SK-N-SH (cell line): Measurements from ENCODE around the gene MYO1E. TPM values are rescaled to one million over a fixed set of nuclear protein-coding genes. Genes with fewer than 3 reads are reported as not detected.

ENCODE experiments used
- CTCF ChIA-PET: fragments of 300-600, 350-600 bp; formaldehyde crosslinking; extraction: SDS; loops from one replicate; lab custom pipeline; 2021; lab: Yijun Ruan, JAX
- POLR2A ChIA-PET: fragments of 350-600 bp; sonication (Branson Sonifier 250); formaldehyde crosslinking; extraction: SDS; loops from one replicate; lab custom pipeline; 2020; ENCODE audit warnings: antibody characterized with exemption, inconsistent platforms; lab: Yijun Ruan, JAX
- DNase-seq: peaks from one replicate; pipeline ENCODE4 v3.0.0; 2012
- H2AFZ ChIP-seq: fragments of 200-600 bp; sonication (generic); 2 replicates; pipeline ENCODE4 v1.8.1; 2016; ENCODE audit warnings: antibody characterized with exemption, mild to moderate bottlenecking, low read depth
- H3F3A ChIP-seq: fragments of 200-600 bp; sonication (generic); replicated peaks from 2 replicates; pipeline ENCODE3; 2016; ENCODE audit warnings: antibody characterized with exemption, mild to moderate bottlenecking; ENCODE audit not compliant: insufficient read depth
- H3K27ac ChIP-seq, 2 experiments: fragments of 200-500 bp in 1 of 2; fragments of 200-600 bp in 1 of 2; sonication (Bioruptor generic) in 1 of 2; sonication (generic), shearing (Covaris generic) in 1 of 2; 2 replicates each; pipeline versions ENCODE4 v1.5.1 to v1.6.1; 2014 to 2016; ENCODE audit warnings: low read depth in 2 of 2, inconsistent platforms in 1 of 2, low read length in 1 of 2, mild to moderate bottlenecking in 1 of 2, mixed read lengths in 1 of 2
- H3K27me3 ChIP-seq: fragments of 200-600 bp; sonication (generic), shearing (Covaris generic); 2 replicates; pipeline ENCODE4 v1.6.1; 2016; ENCODE audit warnings: mixed run types; ENCODE audit not compliant: insufficient read depth
- H3K36me3 ChIP-seq, 2 experiments: fragments of 200-500 bp in 1 of 2; fragments of 200-600 bp in 1 of 2; sonication (Bioruptor generic) in 1 of 2; sonication (generic) in 1 of 2; replicated peaks in 1 of 2; 2 replicates each; pipeline versions ENCODE3 to v1.5.1; 2014 to 2016; ENCODE audit warnings: low read length in 1 of 2, mild to moderate bottlenecking in 1 of 2; ENCODE audit not compliant: insufficient read depth in 2 of 2, control insufficient read depth in 1 of 2
- H3K4me1 ChIP-seq, 2 experiments: fragments of 200-500 bp in 1 of 2; fragments of 200-600 bp in 1 of 2; sonication (Bioruptor generic) in 1 of 2; sonication (generic), shearing (Covaris generic) in 1 of 2; 2 replicates each; pipeline versions ENCODE4 v1.5.1 to v1.6.1; 2014 to 2016; ENCODE audit warnings: low read depth in 1 of 2, low read length in 1 of 2, mixed run types in 1 of 2; ENCODE audit not compliant: insufficient read depth in 2 of 2, control insufficient read depth in 1 of 2
- H3K4me2 ChIP-seq: fragments of 200-600 bp; sonication (generic), shearing (Covaris generic); 2 replicates; pipeline ENCODE4 v1.6.1; 2017; ENCODE audit warnings: mixed run types
- H3K4me3 ChIP-seq, 2 experiments: fragments of 200-500 bp in 1 of 2; fragments of 200-600 bp in 1 of 2; sonication (Bioruptor generic) in 1 of 2; sonication (generic), shearing (Covaris generic) in 1 of 2; 2 replicates each; pipeline versions ENCODE4 v1.5.1 to v1.8.1; 2014 to 2016; ENCODE audit warnings: low read depth in 2 of 2, inconsistent platforms in 1 of 2, low read length in 1 of 2, mild to moderate bottlenecking in 1 of 2, mixed read lengths in 1 of 2, moderate library complexity in 1 of 2
- H3K79me2 ChIP-seq: fragments of 200-600 bp; sonication (generic); 2 replicates; pipeline ENCODE4 v1.8.1; 2017; ENCODE audit warnings: mild to moderate bottlenecking; ENCODE audit not compliant: insufficient read depth
- H3K9ac ChIP-seq: fragments of 200-600 bp; sonication (generic); 2 replicates; pipeline ENCODE4 v1.6.1; 2017; ENCODE audit warnings: mixed run types
- H3K9me2 ChIP-seq: fragments of 200-600 bp; sonication (generic); 2 replicates; pipeline ENCODE4 v1.6.1; 2017; ENCODE audit warnings: mixed run types
- H3K9me3 ChIP-seq: fragments of 200-600 bp; sonication (generic); 2 replicates; pipeline ENCODE4 v1.6.1; 2017; ENCODE audit warnings: mixed run types, mild to moderate bottlenecking, moderate library complexity
- H4K20me1 ChIP-seq: fragments of 200-600 bp; sonication (generic); 2 replicates; pipeline ENCODE4 v1.6.1; 2017; ENCODE audit warnings: mild to moderate bottlenecking, mixed run types; ENCODE audit not compliant: insufficient read depth
- CTCF ChIP-seq: fragments of 200-600 bp; sonication (generic); IDR thresholded peaks from 2 replicates; pipeline ENCODE4 v1.6.1; 2017; ENCODE audit warnings: antibody characterized with exemption, mild to moderate bottlenecking, moderate library complexity
- ELF1 ChIP-seq: IDR thresholded peaks from 2 replicates; pipeline ENCODE4 v1.4.0; 2012
- EZH2phosphoT487 ChIP-seq: fragments of 200-600 bp; sonication (generic); IDR thresholded peaks from 2 replicates; pipeline ENCODE4 v1.6.1; 2017; ENCODE audit warnings: low read depth, mixed run types, mild to moderate bottlenecking, antibody characterized with exemption, moderate library complexity, borderline replicate concordance
- FOSL2 ChIP-seq: IDR thresholded peaks from 2 replicates; pipeline ENCODE4 v1.4.0; 2012; ENCODE audit warnings: low read depth, mild to moderate bottlenecking, moderate library complexity, borderline replicate concordance
- FOXJ3 ChIP-seq: sonication (generic); formaldehyde crosslinking; IDR thresholded peaks from 2 replicates; pipeline ENCODE4 v1.5.1; 2020; ENCODE audit warnings: mild to moderate bottlenecking, missing genetic modification reagents
- FOXM1 ChIP-seq: IDR thresholded peaks from 2 replicates; pipeline ENCODE4 v1.4.0; 2012; ENCODE audit warnings: low read depth, mild to moderate bottlenecking
- GABPA ChIP-seq: IDR thresholded peaks from 2 replicates; pipeline ENCODE4 v1.4.0; 2012; ENCODE audit warnings: low read depth, mild to moderate bottlenecking
- JUND ChIP-seq: IDR thresholded peaks from 2 replicates; pipeline ENCODE4 v1.4.0; 2012
- MXI1 ChIP-seq: IDR thresholded peaks from 2 replicates; pipeline ENCODE4 v1.6.1; 2012; ENCODE audit warnings: mild to moderate bottlenecking, low read depth, low read length, improper control_type of control experiment
- NFIC ChIP-seq: IDR thresholded peaks from 2 replicates; pipeline ENCODE4 v1.4.0; 2012; ENCODE audit warnings: borderline replicate concordance
- NRF1 ChIP-seq: IDR thresholded peaks from 2 replicates; pipeline ENCODE4 v1.6.1; 2012; ENCODE audit warnings: low read depth, mild to moderate bottlenecking, low read length
- PBX3 ChIP-seq: IDR thresholded peaks from 2 replicates; pipeline ENCODE4; 2012
- POLR2AphosphoS5 ChIP-seq: IDR thresholded peaks from 2 replicates; pipeline ENCODE4 v1.6.1; 2012; ENCODE audit warnings: low read depth, low read length
- RAD21 ChIP-seq: IDR thresholded peaks from 2 replicates; pipeline ENCODE4 v1.6.1; 2012; ENCODE audit warnings: mild to moderate bottlenecking, low read length
- REST ChIP-seq: IDR thresholded peaks from 2 replicates; pipeline ENCODE4 v1.6.1; 2012; ENCODE audit warnings: mild to moderate bottlenecking, low read depth, low read length, moderate library complexity
- RFX5 ChIP-seq: IDR thresholded peaks from 2 replicates; pipeline ENCODE4 v1.6.1; 2012; ENCODE audit warnings: mild to moderate bottlenecking, improper control_type of control experiment, low read length
- SIN3A ChIP-seq: IDR thresholded peaks from 2 replicates; pipeline ENCODE4 v1.6.1; 2012; ENCODE audit warnings: low read depth, mild to moderate bottlenecking, low read length, moderate library complexity, borderline replicate concordance
- TCF12 ChIP-seq: IDR thresholded peaks from 2 replicates; pipeline ENCODE4 v1.4.0; 2012
- USF1 ChIP-seq: IDR thresholded peaks from 2 replicates; pipeline ENCODE4 v1.4.0; 2012; ENCODE audit warnings: low read depth, borderline replicate concordance
- USF2 ChIP-seq: fragments of 150-350 bp; IDR thresholded peaks from 2 replicates; pipeline ENCODE4 v1.6.1; 2017; ENCODE audit warnings: antibody characterized with exemption, low read length, low read depth, borderline replicate concordance
- WGBS: methylation state at CpG from one replicate; pipeline ENCODE4 v1.1.6; 2017; ENCODE audit warnings: low lambda C conversion rate; 5-methylcytosine and 5-hydroxymethylcytosine counted together
- polyA plus RNA-seq, 3 experiments: library from polyadenylated mRNA; depleted of rRNA; stranded (reverse); fragments of >200 nt; gene quantifications; 2 replicates each; pipeline ENCODE4 v1.2.3, GENCODE V29; 2012

Gene MYO1E
- polyA plus RNA-seq, 1 of the 3 experiments (the other 2 are of a cell fraction): 9.7 TPM

GRCh38 chr15:59303136-59303535 is 69.5 kb downstream of the MYO1E start:
- Histone ChIP-seq H3K79me2 (peaks cover 52% of the 10 kb centered on the region), H3K27me3 (no peaks in the 10 kb centered on the region), H2AFZ (no peak overlapping the region), H3K4me1 (peaks cover 2 to 41% of the 10 kb centered on the region in 2 experiments; a peak in 3 of 4 replicates), H3K4me3 (no peak overlapping the region), H3K4me2 (no peak overlapping the region), H3K27ac (no peak overlapping the region), H3F3A (peaks cover 36% of the 10 kb centered on the region), H3K9ac (no peak overlapping the region), H3K9me2 (no peaks in the 10 kb centered on the region), H3K9me3 (no peaks in the 10 kb centered on the region), H4K20me1 (no peaks in the 10 kb centered on the region), H3K36me3 (no peaks in the 10 kb centered on the region)
- whole genome bisulfite sequencing: 93% methylated on average over 8 of the region's 8 CpGs
- ChIA-PET CTCF (no interaction called here), POLR2A (no interaction called here)
- no peak for DNase-seq
- TF ChIP-seq RAD21 (no peak), FOXJ3 (CRISPR knock-in tag) (no peak), FOSL2 (no peak), RFX5 (no peak), USF2 (no peak), POLR2AphosphoS5 (no peak), JUND (no peak), PBX3 (no peak), TCF12 (no peak), NRF1 (no peak), ELF1 (no peak), MXI1 (no peak), FOXM1 (no peak), NFIC (no peak), GABPA (no peak), REST (no peak), USF1 (no peak), EZH2phosphoT487 (no peak), SIN3A (no peak), CTCF (no peak)
- TF ChIP-seq, all 33 proteins: peak for 0
